ENCODE data around the gene TSSC4.
"Not testable (repeated sequence)": the region's sequence is repeated elsewhere in the genome, so short reads cannot be mapped to it uniquely, and the experiment has no call there.

TSSC4 gene

DNA sequence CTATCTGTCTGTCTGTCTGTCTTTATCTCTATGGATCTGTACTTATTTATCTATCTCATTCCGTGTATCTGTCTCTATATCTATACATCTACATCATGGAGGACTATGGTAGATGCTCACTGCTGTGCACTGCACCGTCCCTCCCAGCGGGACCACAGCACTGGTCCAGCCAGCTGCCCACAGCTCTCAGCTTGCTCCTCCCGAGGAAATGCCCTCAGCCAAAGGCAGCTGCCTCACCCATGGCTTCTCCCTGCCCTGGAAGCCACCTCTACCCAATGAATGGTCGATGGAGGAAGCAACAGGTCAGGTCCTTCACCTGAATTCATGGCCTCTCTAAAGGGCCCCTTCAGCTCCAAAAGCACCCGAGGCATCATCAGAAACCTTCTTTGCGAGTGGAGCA, 38.1 kb upstream of the TSSC4 start:
- H3K4me3 ChIP-seq (ENCODE audit: insufficient read depth, low read depth, low read length) = no peak overlapping the region
- H3K9me3 ChIP-seq (ENCODE audit: control insufficient read depth, low read length) = no peaks in the 10 kb centered on the region
- H3K27ac ChIP-seq (ENCODE audit: insufficient read depth, low read depth, low read length, poor library complexity, severe bottlenecking) = no peak overlapping the region
- no peaks in the 10 kb centered on the region for H3K4me1 ChIP-seq (ENCODE audit: control insufficient read depth, insufficient read depth, low read length)
- H3K27me3 ChIP-seq (ENCODE audit: control insufficient read depth, insufficient read depth, low read length, poor library complexity, severe bottlenecking) = no peaks in the 10 kb centered on the region
- 89 to 93% methylated on average over 7 of the region's 7 CpGs for WGBS, 2 experiments
- H3K36me3 ChIP-seq (ENCODE audit: control insufficient read depth, insufficient read depth, low read length) = no peaks in the 10 kb centered on the region

GRCh38 chr11:2363130-2363529, 37.4 kb upstream of the TSSC4 start:
- H3K9me3 ChIP-seq (ENCODE audit: control insufficient read depth, low read length) = no peaks in the 10 kb centered on the region
- H3K27me3 ChIP-seq (ENCODE audit: control insufficient read depth, insufficient read depth, low read length, poor library complexity, severe bottlenecking) = no peaks in the 10 kb centered on the region
- H3K27ac ChIP-seq (ENCODE audit: insufficient read depth, low read depth, low read length, poor library complexity, severe bottlenecking) = no peak overlapping the region
- H3K4me3 ChIP-seq (ENCODE audit: insufficient read depth, low read depth, low read length) = no peak overlapping the region
- WGBS, 2 experiments = 90% methylated on average over 10 of the region's 10 CpGs
- H3K36me3 ChIP-seq (ENCODE audit: control insufficient read depth, insufficient read depth, low read length) = no peaks in the 10 kb centered on the region
- H3K4me1 ChIP-seq (ENCODE audit: control insufficient read depth, insufficient read depth, low read length) = no peaks in the 10 kb centered on the region

DNA sequence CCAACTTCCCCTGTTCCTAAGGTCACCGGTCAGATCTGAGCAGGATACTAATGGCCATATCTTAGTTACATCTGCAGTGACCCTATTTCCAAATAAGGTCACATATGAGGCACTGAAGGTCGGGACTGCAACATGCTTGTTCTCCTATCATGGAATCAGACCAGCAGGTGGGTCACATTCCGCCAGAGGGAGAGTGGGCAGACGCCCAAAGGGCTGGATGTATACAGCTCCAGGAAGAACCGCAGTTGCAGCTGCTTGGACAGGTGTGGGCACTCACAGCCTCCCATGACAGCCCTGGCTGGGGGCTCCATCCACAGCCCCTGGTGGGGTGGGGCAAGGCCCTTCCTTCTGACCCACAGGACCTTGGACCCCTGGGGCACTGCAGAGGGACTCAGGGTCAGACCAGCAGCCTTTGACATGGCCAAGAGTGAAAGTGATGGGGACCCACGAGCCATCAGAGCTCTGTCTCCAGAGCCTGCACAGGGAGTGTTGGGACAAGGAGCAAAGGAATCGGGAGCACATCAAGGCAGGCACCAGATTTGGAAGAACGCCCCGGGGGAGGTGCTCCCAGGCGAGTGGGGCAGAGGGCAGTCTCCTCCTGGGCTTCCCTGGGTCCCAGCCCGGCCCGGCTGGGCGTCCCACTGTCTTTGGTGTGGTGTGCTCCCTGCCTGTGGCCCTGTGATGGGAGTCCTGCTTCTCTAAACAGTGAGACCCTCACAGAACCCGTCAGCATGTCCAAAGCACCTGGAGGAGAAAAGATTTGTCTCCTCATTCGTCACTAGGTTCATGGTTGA, 36.8 kb upstream of the TSSC4 start:
- Histone ChIP-seq H3K4me3 (ENCODE audit: insufficient read depth, low read depth, low read length) (no peak overlapping the region), H3K27me3 (ENCODE audit: control insufficient read depth, insufficient read depth, low read length, poor library complexity, severe bottlenecking) (no peaks in the 10 kb centered on the region), H3K36me3 (ENCODE audit: control insufficient read depth, insufficient read depth, low read length) (no peaks in the 10 kb centered on the region), H3K4me1 (ENCODE audit: control insufficient read depth, insufficient read depth, low read length) (no peaks in the 10 kb centered on the region), H3K9me3 (ENCODE audit: control insufficient read depth, low read length) (no peaks in the 10 kb centered on the region), H3K27ac (ENCODE audit: insufficient read depth, low read depth, low read length, poor library complexity, severe bottlenecking) (no peak overlapping the region)
- 93% methylated on average over 15 of the region's 15 CpGs for WGBS, 2 experiments

DNA sequence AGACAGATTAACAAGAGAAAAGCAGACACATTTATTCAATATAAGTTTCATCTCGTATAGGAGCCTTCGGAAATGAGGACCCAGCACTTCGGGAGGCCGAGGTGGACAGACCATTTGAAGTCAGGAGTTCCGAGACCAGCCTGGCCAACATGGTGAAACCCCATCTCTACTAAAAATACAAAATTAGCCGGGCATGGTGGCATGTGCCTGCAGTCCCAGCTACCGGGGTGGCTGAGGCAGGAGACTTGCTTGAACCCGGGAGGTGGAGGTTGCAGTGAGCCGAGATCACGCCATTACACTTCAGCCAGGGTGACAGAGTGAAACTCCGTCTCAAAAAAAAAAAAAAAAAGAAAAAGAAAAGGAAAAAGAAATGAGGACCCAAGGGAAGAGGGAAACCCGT, 36.2 kb upstream of the TSSC4 start:
- WGBS, 2 experiments = 92 to 93% methylated on average over 12 of the region's 12 CpGs
- H3K36me3 ChIP-seq (ENCODE audit: control insufficient read depth, insufficient read depth, low read length); H3K4me3 ChIP-seq (ENCODE audit: insufficient read depth, low read depth, low read length); H3K27me3 ChIP-seq (ENCODE audit: control insufficient read depth, insufficient read depth, low read length, poor library complexity, severe bottlenecking); H3K27ac ChIP-seq (ENCODE audit: insufficient read depth, low read depth, low read length, poor library complexity, severe bottlenecking); H3K4me1 ChIP-seq (ENCODE audit: control insufficient read depth, insufficient read depth, low read length); H3K9me3 ChIP-seq (ENCODE audit: control insufficient read depth, low read length): not testable (repeated sequence)

GRCh38 chr11:2365571-2366210, 34.9 kb upstream of the TSSC4 start:
- 84 to 89% methylated on average over 16 of the region's 16 CpGs for whole genome bisulfite sequencing, 2 experiments
- Histone ChIP-seq H3K27me3 (ENCODE audit: control insufficient read depth, insufficient read depth, low read length, poor library complexity, severe bottlenecking) (no peaks in the 10 kb centered on the region), H3K4me3 (ENCODE audit: insufficient read depth, low read depth, low read length) (no peak overlapping the region), H3K9me3 (ENCODE audit: control insufficient read depth, low read length) (no peaks in the 10 kb centered on the region), H3K4me1 (ENCODE audit: control insufficient read depth, insufficient read depth, low read length) (no peaks in the 10 kb centered on the region), H3K36me3 (ENCODE audit: control insufficient read depth, insufficient read depth, low read length) (no peaks in the 10 kb centered on the region), H3K27ac (ENCODE audit: insufficient read depth, low read depth, low read length, poor library complexity, severe bottlenecking) (no peak overlapping the region)

DNA sequence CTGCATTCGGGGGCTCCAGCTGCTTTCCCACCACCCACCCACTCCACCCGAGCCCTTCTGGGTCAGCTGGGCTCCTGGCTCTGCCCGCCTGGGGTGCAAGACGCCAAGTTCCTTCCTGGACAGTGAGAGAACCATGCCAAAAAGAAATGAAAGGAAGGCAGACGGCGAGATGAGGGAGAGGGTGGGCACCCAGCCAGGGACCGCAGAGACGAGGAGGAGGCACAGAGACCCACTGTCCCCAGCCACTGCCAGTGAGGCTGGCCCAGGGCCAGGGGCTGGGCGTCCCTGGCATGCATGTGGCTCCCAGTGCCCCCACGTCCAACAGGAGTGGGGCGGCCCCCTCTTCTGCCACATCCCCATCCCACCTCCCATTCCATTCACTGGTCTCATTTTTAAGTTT, 34.3 kb upstream of the TSSC4 start:
- no peak overlapping the region for H3K27ac ChIP-seq (ENCODE audit: insufficient read depth, low read depth, low read length, poor library complexity, severe bottlenecking)
- no peaks in the 10 kb centered on the region for H3K4me1 ChIP-seq (ENCODE audit: control insufficient read depth, insufficient read depth, low read length)
- H3K9me3 ChIP-seq (ENCODE audit: control insufficient read depth, low read length) = no peaks in the 10 kb centered on the region
- no peaks in the 10 kb centered on the region for H3K27me3 ChIP-seq (ENCODE audit: control insufficient read depth, insufficient read depth, low read length, poor library complexity, severe bottlenecking)
- H3K36me3 ChIP-seq (ENCODE audit: control insufficient read depth, insufficient read depth, low read length) = no peaks in the 10 kb centered on the region
- 92 to 95% methylated on average over 11 of the region's 11 CpGs for WGBS, 2 experiments
- H3K4me3 ChIP-seq (ENCODE audit: insufficient read depth, low read depth, low read length) = no peak overlapping the region

- Histone ChIP-seq H3K36me3 (ENCODE audit: control insufficient read depth, insufficient read depth, low read length) (no peaks in the 10 kb centered on the region), H3K9me3 (ENCODE audit: control insufficient read depth, low read length) (no peaks in the 10 kb centered on the region), H3K4me1 (ENCODE audit: control insufficient read depth, insufficient read depth, low read length) (no peaks in the 10 kb centered on the region), H3K27me3 (ENCODE audit: control insufficient read depth, insufficient read depth, low read length, poor library complexity, severe bottlenecking) (no peaks in the 10 kb centered on the region), H3K27ac (ENCODE audit: insufficient read depth, low read depth, low read length, poor library complexity, severe bottlenecking) (no peak overlapping the region), H3K4me3 (ENCODE audit: insufficient read depth, low read depth, low read length) (no peak overlapping the region)
- 87 to 88% methylated on average over 7 of the region's 7 CpGs for WGBS, 2 experiments
Measured at GRCh38 chr11:2366733-2367132, 33.8 kb upstream of the TSSC4 start.

DNA sequence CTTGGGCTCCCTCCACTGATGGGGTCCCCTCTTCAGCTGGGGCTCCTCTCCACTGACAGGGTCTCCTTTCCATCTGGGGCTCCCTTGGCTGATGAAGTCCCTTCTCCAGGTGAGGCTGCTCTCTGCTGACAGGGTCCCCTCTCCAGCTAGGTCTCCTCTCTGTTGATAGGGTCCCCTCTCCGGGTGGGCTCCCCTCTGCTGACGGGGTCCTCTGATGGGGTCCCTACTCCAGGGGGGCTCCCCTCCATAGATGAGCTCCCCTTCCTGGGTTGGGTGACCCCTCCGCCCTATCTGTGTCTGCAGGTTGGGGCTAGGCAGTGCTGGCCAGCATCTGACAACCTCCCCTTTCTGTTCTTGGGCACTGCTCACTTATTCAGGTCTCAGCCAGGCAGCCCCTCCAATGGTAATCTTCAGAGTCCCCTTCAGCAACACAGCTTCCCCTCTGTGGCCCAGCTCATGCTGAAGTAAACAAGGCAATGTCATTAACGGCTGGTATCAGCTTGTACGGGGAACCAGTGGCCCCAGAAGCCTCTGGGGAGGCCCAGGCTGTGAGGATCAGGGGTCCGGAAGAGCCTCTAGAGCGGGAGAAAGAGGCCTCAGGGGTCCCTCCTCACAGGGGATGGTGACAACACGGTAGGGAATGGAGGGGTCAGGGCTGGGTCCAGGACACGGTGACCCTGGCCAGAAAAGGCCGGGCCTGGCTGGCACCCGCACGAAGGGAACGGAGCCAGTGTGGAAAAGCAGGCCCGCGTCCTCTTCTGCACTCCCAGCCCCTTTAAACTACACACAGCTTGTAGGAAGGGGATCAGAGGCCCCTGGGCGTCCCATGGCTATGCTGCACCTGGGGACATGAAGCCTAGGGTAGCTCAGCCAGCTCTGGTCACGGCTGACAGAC, 33.0 kb upstream of the TSSC4 start:
- WGBS, 2 experiments = 90 to 92% methylated on average over 17 of the region's 17 CpGs
- Histone ChIP-seq H3K27me3 (ENCODE audit: control insufficient read depth, insufficient read depth, low read length, poor library complexity, severe bottlenecking) (no peaks in the 10 kb centered on the region), H3K9me3 (ENCODE audit: control insufficient read depth, low read length) (no peaks in the 10 kb centered on the region), H3K27ac (ENCODE audit: insufficient read depth, low read depth, low read length, poor library complexity, severe bottlenecking) (no peak overlapping the region), H3K4me3 (ENCODE audit: insufficient read depth, low read depth, low read length) (no peak overlapping the region), H3K36me3 (ENCODE audit: control insufficient read depth, insufficient read depth, low read length) (no peaks in the 10 kb centered on the region), H3K4me1 (ENCODE audit: control insufficient read depth, insufficient read depth, low read length) (no peaks in the 10 kb centered on the region)

GRCh38 chr11:2368178-2368850, 32.2 kb upstream of the TSSC4 start:
- Histone ChIP-seq H3K36me3 (ENCODE audit: control insufficient read depth, insufficient read depth, low read length) (no peaks in the 10 kb centered on the region), H3K4me3 (ENCODE audit: insufficient read depth, low read depth, low read length) (no peak overlapping the region), H3K27me3 (ENCODE audit: control insufficient read depth, insufficient read depth, low read length, poor library complexity, severe bottlenecking) (no peaks in the 10 kb centered on the region), H3K9me3 (ENCODE audit: control insufficient read depth, low read length) (no peaks in the 10 kb centered on the region), H3K27ac (ENCODE audit: insufficient read depth, low read depth, low read length, poor library complexity, severe bottlenecking) (no peak overlapping the region), H3K4me1 (ENCODE audit: control insufficient read depth, insufficient read depth, low read length) (no peaks in the 10 kb centered on the region)
- WGBS, 2 experiments = 93 to 94% methylated on average over 7 of the region's 7 CpGs

DNA sequence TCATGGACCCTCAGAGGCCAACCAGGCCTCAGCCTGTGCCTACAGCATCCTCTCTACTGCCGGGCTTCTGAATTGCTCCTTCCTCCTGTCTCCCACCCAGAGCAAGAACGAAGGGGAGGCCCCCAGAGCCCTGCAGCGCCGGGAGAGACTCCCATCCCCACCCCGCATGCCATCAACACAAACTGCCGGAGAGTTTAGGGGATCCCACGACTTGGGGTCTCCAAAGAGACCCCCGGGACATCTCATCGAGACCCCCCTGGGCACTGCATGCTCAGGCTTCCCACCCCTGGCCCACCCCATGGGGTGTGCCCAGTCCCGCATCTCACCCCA, 31.7 kb upstream of the TSSC4 start:
- H3K27ac ChIP-seq (ENCODE audit: insufficient read depth, low read depth, low read length, poor library complexity, severe bottlenecking) = no peak overlapping the region
- no peaks in the 10 kb centered on the region for H3K36me3 ChIP-seq (ENCODE audit: control insufficient read depth, insufficient read depth, low read length)
- no peaks in the 10 kb centered on the region for H3K9me3 ChIP-seq (ENCODE audit: control insufficient read depth, low read length)
- no peaks in the 10 kb centered on the region for H3K4me1 ChIP-seq (ENCODE audit: control insufficient read depth, insufficient read depth, low read length)
- no peak overlapping the region for H3K4me3 ChIP-seq (ENCODE audit: insufficient read depth, low read depth, low read length)
- no peaks in the 10 kb centered on the region for H3K27me3 ChIP-seq (ENCODE audit: control insufficient read depth, insufficient read depth, low read length, poor library complexity, severe bottlenecking)
- WGBS, 2 experiments = 84 to 86% methylated on average over 10 of the region's 10 CpGs
